Stimulated activated CD8-positive, alpha-beta memory T cell treated with anti-CD3 and anti-CD28 coated beads, Interleukin-15, amount 100 ng/mL, for 48 hours (primary cell): ENCODE results near the gene ARHGEF17.

Experiments used
- DNase-seq, 2 donors: peaks; one replicate each; pipeline ENCODE4 v3.0.0-alpha.2; 2020; ENCODE audit warnings: low read depth in 2 of 2

ARHGEF17 gene

GRCh38 chr11:73293356-73293936 lies 14.6 kb upstream of the ARHGEF17 start:
- DNase-seq, result no peak

GRCh38 chr11:73294604-73295003 lies 13.5 kb upstream of the ARHGEF17 start:
- DNase-seq, result no peak

GRCh38 chr11:73295241-73295995 lies 12.7 kb upstream of the ARHGEF17 start:
- DNase-seq, result peak; percentile 51 to 57

GRCh38 chr11:73295996-73296318 lies 12.1 kb upstream of the ARHGEF17 start:
- no peak for DNase-seq

- no peak for DNase-seq
Measured at GRCh38 chr11:73296501-73297230, 11.4 kb upstream of the ARHGEF17 start.

GRCh38 chr11:73297231-73297590 lies 10.9 kb upstream of the ARHGEF17 start:
- DNase-seq, result no peak

- DNase-seq, result no peak
Measured at GRCh38 chr11:73297702-73298101, 10.4 kb upstream of the ARHGEF17 start.

GRCh38 chr11:73298233-73298632 lies 9.8 kb upstream of the ARHGEF17 start:
- DNase-seq, result no peak

- no peak for DNase-seq
Measured at GRCh38 chr11:73299751-73300150, 8.3 kb upstream of the ARHGEF17 start.

GRCh38 chr11:73306069-73306841 lies 1.8 kb upstream of the ARHGEF17 start:
- no peak for DNase-seq

- DNase-seq, result no peak
Measured at GRCh38 chr11:73306977-73307322, 1.1 kb upstream of the ARHGEF17 start.

- DNase-seq, result peak; percentile 74 to 82
Measured at GRCh38 chr11:73307323-73308002, 613 bp upstream of the ARHGEF17 start.

- no peak for DNase-seq
Measured at GRCh38 chr11:73308961-73309919, 1.2 kb downstream of the ARHGEF17 start.

- no peak for DNase-seq
Measured at GRCh38 chr11:73310076-73310475, 2.0 kb downstream of the ARHGEF17 start.

- DNase-seq, result no peak
Measured at GRCh38 chr11:73310661-73311393, 2.8 kb downstream of the ARHGEF17 start.

- no peak for DNase-seq
Measured at GRCh38 chr11:73311394-73311869, 3.4 kb downstream of the ARHGEF17 start.

- no peak for DNase-seq
Measured at GRCh38 chr11:73312036-73312435, 4.0 kb downstream of the ARHGEF17 start.

- no peak for DNase-seq
Measured at GRCh38 chr11:73312851-73313327, 4.8 kb downstream of the ARHGEF17 start.

GRCh38 chr11:73313652-73314051 lies 5.6 kb downstream of the ARHGEF17 start:
- DNase-seq, result no peak
